Measurements from ENCODE around the gene OPRD1.
A peak's percentile ranks its signal among the peaks of the same experiment; 100 is the strongest.

OPRD1 gene

GRCh38 chr1:28914228-28915030, 102.5 kb downstream of the OPRD1 start, which contains the start of gene EPB41:
EPB41 (plus strand) TSS chr1:28914569; CDS start chr1:28987438, 72,869 bp downstream.
- peak; percentile 94 for DNase-seq

DNA sequence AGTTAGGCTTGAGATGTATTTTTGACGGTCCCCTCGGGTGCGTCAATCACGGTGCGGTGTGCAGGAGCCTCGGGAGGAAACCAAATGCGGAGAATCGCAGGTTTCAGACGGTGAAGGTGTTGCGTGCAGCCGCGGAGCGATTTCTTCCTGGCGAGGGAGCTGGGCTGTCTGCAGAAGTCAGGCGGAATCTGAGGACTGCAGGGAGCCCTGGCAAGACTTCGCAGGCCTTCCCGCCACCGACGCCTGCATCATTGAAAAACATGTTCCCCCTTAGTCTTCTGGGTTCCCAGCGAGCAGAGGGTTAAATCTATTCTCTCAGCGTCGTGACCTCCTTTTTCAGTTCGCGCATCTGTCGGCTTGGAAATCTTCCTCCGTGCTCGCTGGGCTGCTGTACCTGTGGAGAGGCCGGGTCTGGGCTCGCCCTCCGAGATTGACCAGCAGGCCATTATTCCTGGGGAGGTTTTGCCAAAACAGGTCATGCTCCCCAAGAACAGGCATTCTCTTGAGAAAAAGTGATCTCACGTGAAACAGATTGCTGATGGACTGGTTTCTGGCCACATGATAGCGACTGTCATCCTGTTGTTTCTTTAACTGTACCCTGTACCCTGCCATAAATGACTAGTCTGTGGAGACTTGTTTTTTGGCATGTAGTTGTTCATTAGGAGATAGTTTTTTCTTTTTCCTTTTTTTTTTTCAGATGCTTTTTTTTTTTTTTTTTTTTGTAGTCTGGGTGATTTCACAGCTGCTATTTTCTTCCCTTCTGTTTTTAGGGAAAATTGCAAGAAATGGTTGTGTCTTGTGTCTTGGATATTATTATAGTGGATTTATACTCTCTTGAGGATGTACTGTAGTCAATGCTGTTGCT, 103.3 kb downstream of the OPRD1 start:
- peak; percentile 66 for DNase-seq

DNA sequence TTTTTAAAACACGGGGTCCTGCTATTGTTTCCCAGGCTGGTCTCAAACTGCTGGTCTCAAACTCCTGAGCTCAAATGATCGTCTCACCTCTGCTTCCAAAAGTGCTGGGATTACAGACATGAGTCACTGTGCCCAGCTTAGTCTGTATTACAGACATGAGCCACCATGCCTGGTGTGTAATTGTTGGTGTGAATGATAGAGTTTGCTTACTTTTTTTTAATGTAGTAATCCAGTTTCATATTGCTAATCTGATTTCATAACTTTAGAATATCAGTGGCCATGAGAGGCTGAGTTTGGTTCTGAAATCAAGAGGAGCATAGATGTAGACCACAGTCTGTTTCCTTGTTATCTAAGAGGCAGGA, 105.8 kb downstream of the OPRD1 start:
- no peak for DNase-seq
